GM20000 (cell line): ENCODE measurements around the gene CDH10.

Experiments
- DNase-seq: peaks from one replicate; pipeline ENCODE4 v3.0.0; 2012; ENCODE audit warnings: low spot score
- TF ChIP-seq, protein P1 (sequence below): IDR thresholded peaks from 2 replicates; pipeline ENCODE4 v1.5.1; 2012; ENCODE audit warnings: mild to moderate bottlenecking, control low read depth; ENCODE audit errors: extremely low read depth, missing control alignments

CDH10 gene

DNA sequence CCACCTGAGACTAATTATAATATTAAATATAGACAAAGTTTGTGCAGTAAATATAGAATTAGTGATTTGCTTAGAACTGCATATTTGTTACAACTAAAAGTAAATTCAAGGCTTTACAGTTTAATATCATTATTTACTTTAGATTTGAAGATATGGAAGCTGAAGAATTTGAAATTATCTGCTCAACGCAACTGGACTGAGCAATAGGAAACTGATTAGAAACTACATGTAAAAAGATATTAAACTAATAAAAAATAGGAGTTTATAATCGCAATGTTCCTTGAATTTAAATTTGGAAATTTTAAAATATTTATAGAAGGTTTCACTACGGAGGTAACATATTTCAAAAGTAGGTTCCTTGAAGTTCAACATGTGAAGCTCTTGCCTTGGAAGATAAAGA is 55.2 kb downstream of the CDH10 start:
- DNase-seq: no peak
- TF ChIP-seq, protein P1, sequence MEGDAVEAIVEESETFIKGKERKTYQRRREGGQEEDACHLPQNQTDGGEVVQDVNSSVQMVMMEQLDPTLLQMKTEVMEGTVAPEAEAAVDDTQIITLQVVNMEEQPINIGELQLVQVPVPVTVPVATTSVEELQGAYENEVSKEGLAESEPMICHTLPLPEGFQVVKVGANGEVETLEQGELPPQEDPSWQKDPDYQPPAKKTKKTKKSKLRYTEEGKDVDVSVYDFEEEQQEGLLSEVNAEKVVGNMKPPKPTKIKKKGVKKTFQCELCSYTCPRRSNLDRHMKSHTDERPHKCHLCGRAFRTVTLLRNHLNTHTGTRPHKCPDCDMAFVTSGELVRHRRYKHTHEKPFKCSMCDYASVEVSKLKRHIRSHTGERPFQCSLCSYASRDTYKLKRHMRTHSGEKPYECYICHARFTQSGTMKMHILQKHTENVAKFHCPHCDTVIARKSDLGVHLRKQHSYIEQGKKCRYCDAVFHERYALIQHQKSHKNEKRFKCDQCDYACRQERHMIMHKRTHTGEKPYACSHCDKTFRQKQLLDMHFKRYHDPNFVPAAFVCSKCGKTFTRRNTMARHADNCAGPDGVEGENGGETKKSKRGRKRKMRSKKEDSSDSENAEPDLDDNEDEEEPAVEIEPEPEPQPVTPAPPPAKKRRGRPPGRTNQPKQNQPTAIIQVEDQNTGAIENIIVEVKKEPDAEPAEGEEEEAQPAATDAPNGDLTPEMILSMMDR: no peak

DNA sequence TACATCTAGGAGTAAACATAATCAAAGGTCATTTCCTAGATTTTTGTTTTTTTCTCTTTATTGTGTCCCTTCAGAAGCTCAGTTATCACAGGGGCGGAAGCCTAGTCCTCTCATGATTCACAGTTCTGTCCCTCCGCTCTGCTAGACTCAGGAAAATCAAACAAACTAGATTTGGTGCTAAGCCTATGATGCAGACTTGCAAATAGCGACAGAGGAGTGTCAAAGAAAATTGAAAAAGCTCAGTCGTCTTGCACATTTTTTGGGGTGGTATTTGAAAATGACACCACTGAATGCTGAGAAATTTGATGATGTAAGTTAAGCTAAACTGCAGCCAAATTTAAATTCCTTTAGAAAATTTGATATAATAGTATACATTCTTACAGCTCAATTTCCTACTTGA is 59.0 kb downstream of the CDH10 start:
- DNase-seq: no peak
- TF ChIP-seq, protein P1: no peak

DNA sequence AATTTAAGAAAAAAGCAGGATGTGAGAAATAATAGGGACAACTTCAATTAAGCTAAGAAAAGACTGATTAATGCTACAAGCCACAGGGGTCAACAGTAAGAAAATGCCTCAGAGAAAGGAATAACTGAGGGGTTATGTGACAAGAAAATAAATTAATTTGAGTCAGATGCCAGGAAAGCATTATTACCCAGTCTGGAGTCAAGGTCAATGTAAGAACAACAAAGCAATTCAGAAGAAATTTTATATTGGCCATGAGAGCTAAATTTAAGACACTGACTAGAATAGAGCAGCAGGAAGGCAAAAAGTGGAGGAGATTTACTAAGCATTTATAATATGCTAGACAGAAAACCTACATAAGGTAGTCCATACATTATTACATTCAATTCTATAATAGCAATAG is 73.5 kb downstream of the CDH10 start:
- no peak for DNase-seq
- TF ChIP-seq, protein P1: no peak

DNA sequence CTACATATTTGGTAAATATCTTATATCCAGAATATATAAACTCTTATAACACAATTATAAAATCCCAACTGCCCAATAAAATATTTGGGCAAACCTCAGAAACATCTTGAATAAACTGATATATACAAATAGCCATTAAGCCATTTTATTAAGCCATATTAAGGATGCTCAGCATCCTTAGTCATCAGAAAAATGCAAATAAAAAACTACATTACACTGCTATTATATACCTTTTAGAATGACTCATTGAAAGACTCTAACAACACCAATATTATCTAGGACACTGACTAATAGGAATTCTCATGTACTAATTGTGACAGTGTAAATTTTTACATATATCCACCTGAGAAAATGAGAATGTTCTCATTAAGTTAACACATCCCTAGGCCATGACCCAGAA is 77.8 kb downstream of the CDH10 start:
- DNase-seq: no peak
- TF ChIP-seq, protein P1: no peak

DNA sequence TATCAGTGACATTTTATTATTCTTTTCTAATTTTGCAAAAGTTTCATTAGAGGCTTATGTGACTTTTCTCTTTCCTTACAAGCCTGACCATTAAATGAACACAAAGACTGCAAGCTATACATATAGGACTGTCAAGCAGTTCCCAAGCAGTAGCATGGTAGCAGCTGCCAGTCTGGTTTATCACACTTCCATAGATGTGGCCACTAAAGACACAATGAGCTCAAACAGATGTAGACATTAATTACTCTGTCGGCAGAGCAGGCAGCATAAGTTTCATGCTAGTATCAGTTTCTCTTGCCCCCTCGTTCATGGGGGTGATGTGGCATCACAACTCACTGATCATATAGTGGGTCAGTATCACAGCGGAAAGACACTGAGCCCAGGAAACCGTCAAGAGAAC is 89.5 kb downstream of the CDH10 start:
- TF ChIP-seq, protein P1: no peak

DNA sequence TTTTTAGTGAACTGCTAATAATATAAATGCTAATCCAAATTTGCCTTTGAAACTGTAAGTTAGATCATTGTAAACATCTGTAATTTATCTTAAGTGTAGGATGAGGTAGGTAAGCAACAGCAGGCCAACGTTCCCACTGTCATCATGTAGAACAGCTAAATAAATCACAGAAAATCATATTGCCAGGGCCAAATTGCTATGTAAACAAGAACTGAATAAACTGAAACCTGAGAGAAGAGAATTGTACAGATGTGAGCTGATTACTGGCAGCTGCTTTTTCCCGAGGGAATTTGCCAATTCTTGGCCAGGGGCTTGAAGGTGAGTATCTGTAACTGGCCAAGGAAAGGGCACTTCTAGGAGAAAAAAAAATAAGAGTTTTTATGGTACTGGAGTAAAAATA is 97.6 kb downstream of the CDH10 start:
- TF ChIP-seq, protein P1: no peak
- DNase-seq: no peak

More for the DNA sequence above, 89.5 kb downstream of the CDH10 start:
- DNase-seq: no peak

DNA sequence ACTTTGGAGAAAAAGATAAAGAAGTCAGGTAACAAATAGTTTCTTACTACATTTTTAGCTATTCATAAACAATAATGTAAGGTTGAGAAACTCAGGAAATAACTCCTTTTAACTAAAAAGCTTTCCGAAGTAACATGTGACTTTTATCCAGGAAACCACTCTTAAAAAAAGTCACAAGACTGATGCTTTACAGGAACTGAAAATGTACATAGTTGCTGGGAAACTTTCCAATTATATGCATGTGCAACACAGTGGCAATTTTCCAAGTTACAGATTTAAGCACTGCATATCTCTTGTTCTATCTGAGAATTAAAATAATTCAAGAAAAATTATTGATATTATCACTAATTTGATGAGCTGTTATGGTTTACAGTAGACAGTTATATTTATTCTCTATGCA is 105.2 kb downstream of the CDH10 start:
- DNase-seq: no peak
- TF ChIP-seq, protein P1: no peak
